Fibroblast of the aortic adventitia (primary cell): ENCODE data around the gene B3GNT8. TPM values are rescaled to one million over a fixed set of nuclear protein-coding genes. Genes with fewer than 3 reads are reported as not detected.

ENCODE experiments used
- DNase-seq: peaks from one replicate; pipeline ENCODE4 v3.0.0-alpha.2; 2010; ENCODE audit warnings: low read depth
- H3K4me3 ChIP-seq: 2 replicates; pipeline ENCODE4 v1.5.1; 2011; ENCODE audit warnings: low read depth, mild to moderate bottlenecking, control low read depth, low read length, moderate library complexity
- total RNA-seq: library from RNA; depleted of rRNA; stranded (reverse); fragments of >200 nt; gene quantifications from 2 replicates; pipeline ENCODE4 v1.2.3, GENCODE V29; 2012; ENCODE audit warnings: low replicate concordance
- TF ChIP-seq, protein P1 (sequence below): IDR thresholded peaks from 2 replicates; pipeline ENCODE4 v1.5.1; 2011; ENCODE audit warnings: mild to moderate bottlenecking, low read length, control low read depth, inconsistent platforms; ENCODE audit not compliant: insufficient read depth

B3GNT8 gene
- total RNA-seq, 1 donor = 2.1 TPM

DNA sequence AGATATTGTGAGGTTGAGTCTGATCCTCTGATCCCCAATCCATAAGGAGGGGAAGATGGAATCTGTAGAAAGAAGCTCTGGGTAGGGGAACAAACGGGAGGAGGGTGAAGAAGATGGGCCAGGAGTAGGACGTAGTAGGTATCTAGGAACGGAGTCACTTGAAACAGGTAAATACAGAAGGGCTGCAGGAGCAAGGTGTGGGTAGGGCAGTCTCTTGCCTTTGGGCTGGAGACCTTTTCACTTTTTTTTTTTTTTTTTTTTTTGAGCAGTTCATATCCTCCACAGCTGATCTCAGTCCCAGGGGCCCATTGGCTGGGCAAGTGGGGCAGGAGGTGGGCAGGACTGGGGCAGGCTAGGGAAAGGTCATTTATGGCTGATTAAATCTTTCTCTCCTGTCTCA is 28.1 kb downstream of the B3GNT8 start:
- peak overlapping the region; percentile 89 for H3K4me3 ChIP-seq
- DNase-seq = no peak
- TF ChIP-seq, protein P1, sequence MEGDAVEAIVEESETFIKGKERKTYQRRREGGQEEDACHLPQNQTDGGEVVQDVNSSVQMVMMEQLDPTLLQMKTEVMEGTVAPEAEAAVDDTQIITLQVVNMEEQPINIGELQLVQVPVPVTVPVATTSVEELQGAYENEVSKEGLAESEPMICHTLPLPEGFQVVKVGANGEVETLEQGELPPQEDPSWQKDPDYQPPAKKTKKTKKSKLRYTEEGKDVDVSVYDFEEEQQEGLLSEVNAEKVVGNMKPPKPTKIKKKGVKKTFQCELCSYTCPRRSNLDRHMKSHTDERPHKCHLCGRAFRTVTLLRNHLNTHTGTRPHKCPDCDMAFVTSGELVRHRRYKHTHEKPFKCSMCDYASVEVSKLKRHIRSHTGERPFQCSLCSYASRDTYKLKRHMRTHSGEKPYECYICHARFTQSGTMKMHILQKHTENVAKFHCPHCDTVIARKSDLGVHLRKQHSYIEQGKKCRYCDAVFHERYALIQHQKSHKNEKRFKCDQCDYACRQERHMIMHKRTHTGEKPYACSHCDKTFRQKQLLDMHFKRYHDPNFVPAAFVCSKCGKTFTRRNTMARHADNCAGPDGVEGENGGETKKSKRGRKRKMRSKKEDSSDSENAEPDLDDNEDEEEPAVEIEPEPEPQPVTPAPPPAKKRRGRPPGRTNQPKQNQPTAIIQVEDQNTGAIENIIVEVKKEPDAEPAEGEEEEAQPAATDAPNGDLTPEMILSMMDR = no peak

DNA sequence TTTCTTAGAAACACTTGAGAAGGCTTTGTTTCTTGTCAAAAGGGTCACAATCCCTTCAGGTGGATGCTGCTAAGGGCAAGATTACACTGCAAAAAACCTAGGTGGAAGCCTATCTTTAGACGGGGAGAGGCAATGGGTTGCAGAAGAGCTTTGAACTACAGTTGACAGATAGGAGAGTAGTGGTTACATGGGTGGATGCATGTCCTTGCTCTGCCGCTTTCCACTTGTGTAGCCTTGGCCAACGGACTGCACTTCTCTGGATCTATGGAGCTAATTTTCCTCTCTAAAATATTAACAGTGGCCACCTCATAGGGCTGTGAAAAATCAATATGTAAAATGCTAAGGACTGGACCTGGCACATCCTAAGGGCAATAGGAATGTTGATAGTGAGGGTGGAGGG is 28.6 kb downstream of the B3GNT8 start:
- no peak for DNase-seq
- peak overlapping the region; percentile 89 for H3K4me3 ChIP-seq
- TF ChIP-seq, protein P1 = no peak

DNA sequence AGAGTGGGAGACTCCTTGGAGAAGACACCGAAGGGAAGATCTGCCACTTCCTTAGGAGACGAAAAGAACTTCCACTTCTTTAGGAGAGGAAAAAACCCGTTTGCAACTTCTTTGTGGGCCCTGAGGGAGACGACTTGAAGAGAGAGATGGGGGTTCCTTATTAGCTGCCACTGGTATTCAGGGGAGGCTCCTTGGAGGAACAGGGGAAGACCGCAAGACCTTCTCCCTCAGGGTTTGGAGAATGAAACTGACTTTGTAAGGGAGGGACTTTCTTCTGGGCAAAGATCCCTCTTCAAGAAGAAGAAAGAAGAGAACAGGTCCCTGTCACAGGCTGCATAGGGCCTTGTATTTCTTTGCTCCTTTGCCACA is 29.1 kb downstream of the B3GNT8 start:
- DNase-seq = no peak
- TF ChIP-seq, protein P1 = no peak
- peak overlapping the region; percentile 89 for H3K4me3 ChIP-seq

DNA sequence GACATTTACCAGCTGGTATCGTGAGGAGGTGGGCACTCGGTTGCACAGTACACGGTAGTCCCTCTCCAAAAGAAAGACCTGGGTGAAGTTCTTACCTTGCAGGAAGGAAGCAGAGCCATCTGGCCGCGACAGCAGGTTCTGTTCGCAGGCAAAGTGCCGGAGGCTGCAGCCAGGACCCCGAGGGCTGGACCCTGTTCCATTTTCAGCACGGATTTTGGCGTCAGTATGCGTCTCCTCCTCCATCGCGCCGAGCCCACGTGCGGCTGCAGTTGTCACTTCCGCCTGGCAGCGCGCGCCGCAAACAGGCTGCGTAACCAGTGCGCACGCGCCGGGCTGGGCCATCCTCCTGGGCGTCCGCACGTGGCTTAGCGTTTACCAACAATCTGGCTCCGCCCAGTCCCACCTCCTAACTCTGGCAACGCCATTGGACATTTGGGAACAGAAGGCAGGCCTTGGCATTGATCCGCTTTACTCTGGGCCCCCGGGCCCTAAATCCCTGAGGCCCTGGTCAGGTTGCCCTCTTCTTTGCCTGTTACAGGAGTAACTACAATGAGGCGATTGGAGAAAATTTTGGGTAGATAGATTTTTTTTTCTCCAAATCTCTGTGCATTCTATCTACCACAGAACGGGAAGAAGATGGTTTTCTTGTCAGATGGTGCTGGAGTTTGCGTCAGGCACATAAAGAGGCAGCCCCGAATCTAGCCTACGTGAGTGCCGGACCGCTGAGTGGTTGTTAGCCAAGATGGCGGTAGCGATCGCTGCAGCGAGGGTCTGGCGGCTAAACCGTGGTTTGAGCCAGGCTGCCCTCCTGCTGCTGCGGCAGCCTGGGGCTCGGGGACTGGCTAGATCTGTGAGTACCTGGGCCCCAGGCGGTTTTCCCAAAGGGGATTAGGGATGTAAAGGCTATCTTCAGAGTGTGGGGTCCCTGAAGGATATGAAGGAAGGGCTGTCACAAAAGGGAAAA is 29.8 kb downstream of the B3GNT8 start, which contains the start of the genes BCKDHA and EXOSC5:
Gene BCKDHA, plus strand, starts transcription at position 733 of the 964 bp plus-strand sequence. Its CDS starts 10 bp downstream, at position 743.
Gene EXOSC5, minus strand, starts transcription at position 274 of the 964 bp plus-strand sequence. Its CDS starts 31 bp downstream, at position 243.
- H3K4me3 ChIP-seq = peak within 1 kb of the TSS; percentile 99
- TF ChIP-seq, protein P1 = no peak
- DNase-seq = peak; percentile 100

DNA sequence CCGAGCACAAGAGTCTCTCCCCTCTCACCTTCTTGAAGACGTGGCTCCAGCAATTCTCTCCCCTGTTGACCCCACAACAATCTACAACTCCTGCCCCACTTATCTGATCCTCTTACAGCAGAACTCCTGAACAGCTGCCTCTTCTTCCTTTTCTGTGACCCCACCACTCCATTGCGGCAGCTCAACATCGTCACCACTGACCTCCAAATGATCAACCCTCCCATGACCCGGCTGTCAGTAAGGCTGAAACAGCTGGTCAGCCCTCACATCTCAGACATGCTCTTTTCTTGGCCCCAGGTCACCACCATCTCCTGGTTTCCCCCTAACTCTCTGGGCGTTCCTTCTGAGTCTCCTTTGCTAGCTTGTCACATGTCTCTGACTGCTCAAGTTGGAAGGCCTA is 31.8 kb downstream of the B3GNT8 start:
- no peak for DNase-seq
- no peak overlapping the region for H3K4me3 ChIP-seq
- TF ChIP-seq, protein P1 = no peak

DNA sequence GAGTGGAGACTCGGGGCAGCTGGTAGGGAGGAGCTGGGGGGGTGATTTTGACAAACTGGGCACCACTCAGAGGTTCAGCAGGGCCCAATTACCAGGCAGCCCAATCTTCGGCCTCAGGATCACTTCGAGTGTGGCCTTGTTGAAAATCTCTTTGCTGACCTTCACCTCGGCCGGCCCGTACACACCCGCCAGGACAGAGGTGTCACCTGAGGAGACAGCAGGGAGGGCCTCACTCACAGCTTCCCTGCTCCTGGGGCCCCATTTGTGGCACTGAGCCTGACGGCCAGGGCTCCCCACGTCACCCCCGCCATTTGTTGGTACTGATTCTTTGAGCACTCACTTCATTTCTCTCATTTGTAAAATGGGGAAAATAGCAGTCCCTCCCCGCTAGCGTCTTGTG is 34.4 kb downstream of the B3GNT8 start:
- TF ChIP-seq, protein P1 = no peak
- no peak for DNase-seq
- no peak overlapping the region for H3K4me3 ChIP-seq
